Vagina (tissue), 2 donors: ENCODE results near the gene EN2.

Experiments
- POLR2A ChIP-seq, 2 donors: fragments of 450-650 bp; IDR thresholded peaks; one replicate each; pipeline ENCODE4 v1.6.1; 2017; ENCODE audit warnings: antibody characterized with exemption in 2 of 2, mild to moderate bottlenecking in 2 of 2, moderate library complexity in 2 of 2
- POLR2AphosphoS5 ChIP-seq, 2 donors: sonication (generic); formaldehyde crosslinking; IDR thresholded peaks; one replicate each; pipeline ENCODE4 v1.9.0; 2017; ENCODE audit warnings: antibody characterized with exemption in 2 of 2, mild to moderate bottlenecking in 2 of 2, low read depth in 1 of 2; ENCODE audit not compliant: insufficient read depth in 1 of 2

DNA sequence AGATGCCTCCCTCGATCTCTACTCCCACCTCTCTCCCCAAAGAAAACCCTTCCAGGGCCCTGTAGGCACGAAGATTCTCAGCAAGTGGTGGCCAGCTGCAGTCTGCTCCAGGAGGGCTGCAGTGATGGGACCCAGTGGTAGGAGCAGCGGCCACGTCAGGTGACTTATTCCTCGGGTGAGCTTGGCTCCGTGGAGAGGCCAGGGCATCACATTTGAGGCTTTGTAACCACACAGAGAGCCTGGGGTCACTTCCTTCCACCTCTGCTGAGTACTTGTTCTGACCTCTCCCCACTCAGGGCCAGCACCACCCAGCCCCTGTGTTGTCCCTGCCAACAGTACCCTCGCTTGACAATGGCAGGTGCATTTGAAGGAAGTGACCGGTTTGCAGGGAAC lies 17.9 kb upstream of the EN2 start:
- TF ChIP-seq POLR2A (IDR thresholded peaks at IDR 0.05) (no peak), POLR2AphosphoS5 (IDR thresholded peaks at IDR 0.05; ENCODE audit: insufficient read depth in 1 of 2, low read depth in 1 of 2) (no peak)
